ENCODE data around the gene EIF3M. TPM values are rescaled to one million over a fixed set of nuclear protein-coding genes. Genes with fewer than 3 reads are reported as not detected.

The EIF3M gene
- total RNA-seq, 1 donor from 2014 or later = 149 TPM

GRCh38 chr11:32615422-32615821 is 31.8 kb downstream of the EIF3M start:
- DNase-seq (ENCODE audit: low spot score in 2 of 2) = no peak
- no peak overlapping the region for H3K4me3 ChIP-seq
- TF ChIP-seq, protein P1, sequence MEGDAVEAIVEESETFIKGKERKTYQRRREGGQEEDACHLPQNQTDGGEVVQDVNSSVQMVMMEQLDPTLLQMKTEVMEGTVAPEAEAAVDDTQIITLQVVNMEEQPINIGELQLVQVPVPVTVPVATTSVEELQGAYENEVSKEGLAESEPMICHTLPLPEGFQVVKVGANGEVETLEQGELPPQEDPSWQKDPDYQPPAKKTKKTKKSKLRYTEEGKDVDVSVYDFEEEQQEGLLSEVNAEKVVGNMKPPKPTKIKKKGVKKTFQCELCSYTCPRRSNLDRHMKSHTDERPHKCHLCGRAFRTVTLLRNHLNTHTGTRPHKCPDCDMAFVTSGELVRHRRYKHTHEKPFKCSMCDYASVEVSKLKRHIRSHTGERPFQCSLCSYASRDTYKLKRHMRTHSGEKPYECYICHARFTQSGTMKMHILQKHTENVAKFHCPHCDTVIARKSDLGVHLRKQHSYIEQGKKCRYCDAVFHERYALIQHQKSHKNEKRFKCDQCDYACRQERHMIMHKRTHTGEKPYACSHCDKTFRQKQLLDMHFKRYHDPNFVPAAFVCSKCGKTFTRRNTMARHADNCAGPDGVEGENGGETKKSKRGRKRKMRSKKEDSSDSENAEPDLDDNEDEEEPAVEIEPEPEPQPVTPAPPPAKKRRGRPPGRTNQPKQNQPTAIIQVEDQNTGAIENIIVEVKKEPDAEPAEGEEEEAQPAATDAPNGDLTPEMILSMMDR (IDR thresholded peaks at IDR 0.05) = no peak
- intact Hi-C loops (cut with DNase I) = no loop called here
- no peaks in the 10 kb centered on the region for H3K4me1 ChIP-seq
- no peaks in the 10 kb centered on the region for H3K36me3 ChIP-seq
- no peaks in the 10 kb centered on the region for H3K27me3 ChIP-seq
- no peaks in the 10 kb centered on the region for H3K9me3 ChIP-seq
- H3K27ac ChIP-seq = no peak overlapping the region

- no peaks in the 10 kb centered on the region for H3K36me3 ChIP-seq
- peaks cover 0 to 6% of the 10 kb centered on the region in 2 donors for H3K9me3 ChIP-seq
- no peaks in the 10 kb centered on the region for H3K27me3 ChIP-seq
- H3K4me3 ChIP-seq = no peak overlapping the region
- intact Hi-C loops (cut with DNase I) = no loop called here
- TF ChIP-seq, protein P1 (IDR thresholded peaks at IDR 0.05) = no peak
- DNase-seq (ENCODE audit: low spot score in 2 of 2) = no peak
- no peak overlapping the region for H3K27ac ChIP-seq
- H3K4me1 ChIP-seq = no peaks in the 10 kb centered on the region
Measured at GRCh38 chr11:32616903-32617302, 33.3 kb downstream of the EIF3M start.

- H3K9me3 ChIP-seq = no peaks in the 10 kb centered on the region
- intact Hi-C loops (cut with DNase I) = no loop called here
- no peak overlapping the region for H3K4me3 ChIP-seq
- no peaks in the 10 kb centered on the region for H3K36me3 ChIP-seq
- H3K27ac ChIP-seq = no peak overlapping the region
- DNase-seq (ENCODE audit: low spot score in 2 of 2) = no peak
- TF ChIP-seq, protein P1 (IDR thresholded peaks at IDR 0.05) = no peak
- H3K4me1 ChIP-seq = no peaks in the 10 kb centered on the region
- no peaks in the 10 kb centered on the region for H3K27me3 ChIP-seq
Measured at GRCh38 chr11:32630844-32631243, 47.2 kb downstream of the EIF3M start.

DNA sequence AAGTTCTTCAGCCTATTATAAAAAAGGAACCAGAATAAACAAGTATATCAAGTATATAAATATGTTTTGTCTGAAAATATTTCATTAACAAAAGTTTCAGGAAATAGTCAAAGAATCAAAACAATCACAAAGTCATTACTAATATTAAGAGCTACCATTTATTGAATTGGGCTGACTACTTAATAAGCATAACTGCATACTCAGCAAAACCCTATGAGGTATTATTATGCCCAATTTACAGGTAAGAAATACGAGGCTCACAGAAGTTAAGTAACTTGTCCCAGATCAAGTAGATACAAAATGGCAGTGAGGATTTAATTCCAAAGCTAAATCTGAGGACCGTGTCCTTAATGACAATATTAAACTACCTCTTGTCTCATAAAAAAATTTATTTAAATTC is 52.2 kb downstream of the EIF3M start:
- Histone ChIP-seq H3K4me3 (no peak overlapping the region), H3K36me3 (no peaks in the 10 kb centered on the region), H3K9me3 (no peaks in the 10 kb centered on the region), H3K27ac (no peak overlapping the region), H3K27me3 (no peaks in the 10 kb centered on the region), H3K4me1 (no peaks in the 10 kb centered on the region)
- intact Hi-C loops (cut with DNase I) = no loop called here
- no peak for DNase-seq (ENCODE audit: low spot score in 2 of 2)
- TF ChIP-seq, protein P1 (IDR thresholded peaks at IDR 0.05) = no peak

- intact Hi-C loops (cut with DNase I) = no loop called here
- H3K27ac ChIP-seq = no peak overlapping the region
- no peaks in the 10 kb centered on the region for H3K36me3 ChIP-seq
- DNase-seq (ENCODE audit: low spot score in 2 of 2) = no peak
- H3K9me3 ChIP-seq = no peaks in the 10 kb centered on the region
- no peaks in the 10 kb centered on the region for H3K4me1 ChIP-seq
- H3K27me3 ChIP-seq = no peaks in the 10 kb centered on the region
- H3K4me3 ChIP-seq = no peak overlapping the region
- TF ChIP-seq, protein P1 (IDR thresholded peaks at IDR 0.05) = no peak
Measured at GRCh38 chr11:32641361-32641760, 57.7 kb downstream of the EIF3M start.

- no peak for DNase-seq (ENCODE audit: low spot score in 2 of 2)
- intact Hi-C loops (cut with DNase I) = no loop called here
- no peak overlapping the region for H3K4me3 ChIP-seq
Measured at GRCh38 chr11:32643526-32643925, 59.9 kb downstream of the EIF3M start.

More at GRCh38 chr11:32643526-32643925, 59.9 kb downstream of the EIF3M start:
- Histone ChIP-seq H3K27me3 (no peaks in the 10 kb centered on the region), H3K27ac (no peak overlapping the region), H3K9me3 (no peaks in the 10 kb centered on the region), H3K36me3 (no peaks in the 10 kb centered on the region), H3K4me1 (no peaks in the 10 kb centered on the region)
- TF ChIP-seq, protein P1 (IDR thresholded peaks at IDR 0.05) = no peak

All from ascending aorta (tissue), 2 donors.